DND-41 (cell line): ENCODE results near the gene REST.

Source experiments
- ATAC-seq: fragments of 200-7000 bp; cut with Tn5 transposase; 3 replicates; pipeline ENCODE4 v1.9.1; 2021; ENCODE audit warnings: low read depth; ENCODE audit not compliant: insufficient read depth
- DNase-seq: peaks from one replicate; pipeline ENCODE4 v3.0.0-alpha.2; 2020
- H2AFZ ChIP-seq: 2 replicates; pipeline ENCODE4 v1.6.0; 2012; ENCODE audit warnings: low read depth, low read length
- H3K27ac ChIP-seq: 2 replicates; pipeline ENCODE4 v1.5.1; 2012; ENCODE audit warnings: low read length, inconsistent platforms
- H3K27me3 ChIP-seq: fragments of 200-600 bp; sonication (generic); 2 replicates; pipeline ENCODE4 v1.6.0; 2012; ENCODE audit warnings: low read length, mild to moderate bottlenecking, inconsistent platforms; ENCODE audit not compliant: insufficient read depth, poor library complexity
- H3K36me3 ChIP-seq: 2 replicates; pipeline ENCODE4 v1.5.1; 2012; ENCODE audit warnings: low read length, inconsistent platforms; ENCODE audit not compliant: insufficient read depth
- H3K4me1 ChIP-seq: 2 replicates; pipeline ENCODE4 v1.5.1; 2012; ENCODE audit warnings: mild to moderate bottlenecking, low read length; ENCODE audit not compliant: insufficient read depth
- H3K4me2 ChIP-seq: 2 replicates; pipeline ENCODE4 v1.6.0; 2012; ENCODE audit warnings: mild to moderate bottlenecking, moderate library complexity, low read length, inconsistent platforms; ENCODE audit not compliant: insufficient read depth
- H3K4me3 ChIP-seq, 2 experiments: fragments of 200-600 bp in 1 of 2; shearing (Covaris generic) in 1 of 2; 2 replicates each; pipeline ENCODE4 v1.5.1; 2012 to 2016; ENCODE audit warnings: inconsistent platforms in 2 of 2, low read length in 2 of 2, mild to moderate bottlenecking in 2 of 2, low read depth in 1 of 2, moderate library complexity in 1 of 2
- H3K79me2 ChIP-seq: 2 replicates; pipeline ENCODE4 v1.6.0; 2012; ENCODE audit warnings: low read length, inconsistent platforms; ENCODE audit not compliant: insufficient read depth
- H3K9ac ChIP-seq: 2 replicates; pipeline ENCODE4 v1.6.0; 2012; ENCODE audit warnings: low read depth, mild to moderate bottlenecking, inconsistent platforms, low read length, moderate library complexity
- H3K9me3 ChIP-seq: 2 replicates; pipeline ENCODE4 v1.5.1; 2012; ENCODE audit warnings: low read length, moderate library complexity, mild to moderate bottlenecking, inconsistent platforms; ENCODE audit not compliant: insufficient read depth, severe bottlenecking
- H4K20me1 ChIP-seq: 2 replicates; pipeline ENCODE4 v1.6.0; 2012; ENCODE audit warnings: low read length; ENCODE audit not compliant: insufficient read depth
- EZH2 ChIP-seq: IDR thresholded peaks from 3 replicates; pipeline ENCODE4 v1.6.1; 2012; ENCODE audit warnings: borderline replicate concordance, low read depth, mild to moderate bottlenecking, moderate library complexity, low read length, inconsistent platforms; ENCODE audit not compliant: severe bottlenecking
- TF ChIP-seq, protein P1 (sequence below): IDR thresholded peaks from 2 replicates; pipeline ENCODE4 v1.5.1; 2012; ENCODE audit warnings: borderline replicate concordance, low read length, moderate library complexity, mild to moderate bottlenecking; ENCODE audit not compliant: poor library complexity, severe bottlenecking; ENCODE audit errors: extremely low read depth

REST gene

GRCh38 chr4:56871371-56871866 lies 36.3 kb upstream of the REST start:
- Histone ChIP-seq H3K9ac (no peak overlapping the region), H3K36me3 (no peaks in the 10 kb centered on the region), H2AFZ (no peak overlapping the region), H4K20me1 (no peaks in the 10 kb centered on the region), H3K4me3 (no peak overlapping the region), H3K27me3 (no peaks in the 10 kb centered on the region), H3K4me1 (peaks cover 9% of the 10 kb centered on the region; the same call in 1 of the 2 replicates), H3K79me2 (no peaks in the 10 kb centered on the region), H3K27ac (no peak overlapping the region), H3K4me2 (peak overlapping the region; percentile 17; the same call in 1 of the 2 replicates), H3K9me3 (no peaks in the 10 kb centered on the region)
- no peak for TF ChIP-seq EZH2
- TF ChIP-seq, protein P1, sequence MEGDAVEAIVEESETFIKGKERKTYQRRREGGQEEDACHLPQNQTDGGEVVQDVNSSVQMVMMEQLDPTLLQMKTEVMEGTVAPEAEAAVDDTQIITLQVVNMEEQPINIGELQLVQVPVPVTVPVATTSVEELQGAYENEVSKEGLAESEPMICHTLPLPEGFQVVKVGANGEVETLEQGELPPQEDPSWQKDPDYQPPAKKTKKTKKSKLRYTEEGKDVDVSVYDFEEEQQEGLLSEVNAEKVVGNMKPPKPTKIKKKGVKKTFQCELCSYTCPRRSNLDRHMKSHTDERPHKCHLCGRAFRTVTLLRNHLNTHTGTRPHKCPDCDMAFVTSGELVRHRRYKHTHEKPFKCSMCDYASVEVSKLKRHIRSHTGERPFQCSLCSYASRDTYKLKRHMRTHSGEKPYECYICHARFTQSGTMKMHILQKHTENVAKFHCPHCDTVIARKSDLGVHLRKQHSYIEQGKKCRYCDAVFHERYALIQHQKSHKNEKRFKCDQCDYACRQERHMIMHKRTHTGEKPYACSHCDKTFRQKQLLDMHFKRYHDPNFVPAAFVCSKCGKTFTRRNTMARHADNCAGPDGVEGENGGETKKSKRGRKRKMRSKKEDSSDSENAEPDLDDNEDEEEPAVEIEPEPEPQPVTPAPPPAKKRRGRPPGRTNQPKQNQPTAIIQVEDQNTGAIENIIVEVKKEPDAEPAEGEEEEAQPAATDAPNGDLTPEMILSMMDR, result no peak
- ATAC-seq, result peak; percentile 97
- peak; percentile 56 for DNase-seq

- Histone ChIP-seq H4K20me1 (no peaks in the 10 kb centered on the region), H3K9ac (no peak overlapping the region), H2AFZ (no peak overlapping the region), H3K4me1 (peaks cover 9% of the 10 kb centered on the region; the same call in 1 of the 2 replicates), H3K4me3 (no peak overlapping the region), H3K79me2 (no peaks in the 10 kb centered on the region), H3K27me3 (no peaks in the 10 kb centered on the region), H3K4me2 (no peak overlapping the region), H3K36me3 (no peaks in the 10 kb centered on the region), H3K27ac (no peak overlapping the region), H3K9me3 (no peaks in the 10 kb centered on the region)
- DNase-seq, result no peak
- ATAC-seq, result no peak
- TF ChIP-seq EZH2, result no peak
- TF ChIP-seq, protein P1, result no peak
Measured at GRCh38 chr4:56874166-56874565, 33.5 kb upstream of the REST start.

GRCh38 chr4:56874923-56875322 lies 32.8 kb upstream of the REST start:
- no peaks in the 10 kb centered on the region for H3K27me3 ChIP-seq
- H3K79me2 ChIP-seq, result no peaks in the 10 kb centered on the region
- H3K4me3 ChIP-seq, result no peak overlapping the region
- DNase-seq (no peak), ATAC-seq (no peak)
- no peak overlapping the region for H2AFZ ChIP-seq
- no peaks in the 10 kb centered on the region for H3K36me3 ChIP-seq
- no peaks in the 10 kb centered on the region for H3K9me3 ChIP-seq
- no peak overlapping the region for H3K27ac ChIP-seq
- TF ChIP-seq, protein P1, result no peak
- no peak for TF ChIP-seq EZH2
- no peak overlapping the region for H3K9ac ChIP-seq
- H4K20me1 ChIP-seq, result no peaks in the 10 kb centered on the region
- H3K4me1 ChIP-seq, result peaks cover 9% of the 10 kb centered on the region; the same call in 1 of the 2 replicates
- H3K4me2 ChIP-seq, result no peak overlapping the region
